Daoy (cell line): Measurements from ENCODE around the gene CFAP97D2. TPM values are rescaled to one million over a fixed set of nuclear protein-coding genes. Genes with fewer than 3 reads are reported as not detected.
"Not testable (repeated sequence)": the region's sequence is repeated elsewhere in the genome, so short reads cannot be mapped to it uniquely, and the experiment has no call there.

ENCODE experiments used
- DNase-seq: peaks from one replicate; pipeline ENCODE4 v3.0.0-alpha.2; 2015; ENCODE audit warnings: low read depth
- total RNA-seq: library from RNA; depleted of rRNA; stranded (reverse); fragments of >200 nt; shearing (Covaris generic); gene quantifications from 2 replicates; pipeline ENCODE4 v1.2.3, GENCODE V29; 2014

The CFAP97D2 gene
- total RNA-seq, 1 experiment from 2014 or later = not detected

- not testable (repeated sequence) for DNase-seq
These were observed 20.0 kb upstream of the CFAP97D2 start for GRCh38 chr13:114158869-114159666.

GRCh38 chr13:114161028-114161556, 18.0 kb upstream of the CFAP97D2 start:
- DNase-seq = no peak

- peak; percentile 54 for DNase-seq
These were observed 17.2 kb upstream of the CFAP97D2 start for GRCh38 chr13:114161644-114162532.

- no peak for DNase-seq
These were observed 16.5 kb upstream of the CFAP97D2 start for GRCh38 chr13:114162533-114162922.

GRCh38 chr13:114164053-114164452, 15.0 kb upstream of the CFAP97D2 start:
- no peak for DNase-seq

- no peak for DNase-seq
These were observed 14.2 kb upstream of the CFAP97D2 start for GRCh38 chr13:114164681-114165429.

GRCh38 chr13:114166381-114167131, 12.5 kb upstream of the CFAP97D2 start:
- no peak for DNase-seq

- DNase-seq = no peak
These were observed 11.6 kb upstream of the CFAP97D2 start for GRCh38 chr13:114167426-114167825.

- DNase-seq = no peak
These were observed 11.2 kb upstream of the CFAP97D2 start for GRCh38 chr13:114167885-114168284.

GRCh38 chr13:114173272-114173671, 5.8 kb upstream of the CFAP97D2 start:
- no peak for DNase-seq

- no peak for DNase-seq
These were observed 5.3 kb upstream of the CFAP97D2 start for GRCh38 chr13:114173745-114174144.

GRCh38 chr13:114174529-114174961, 4.5 kb upstream of the CFAP97D2 start:
- DNase-seq = no peak

GRCh38 chr13:114176359-114176902, 2.6 kb upstream of the CFAP97D2 start:
- not testable (repeated sequence) for DNase-seq

GRCh38 chr13:114177245-114178010, 1.6 kb upstream of the CFAP97D2 start:
- no peak for DNase-seq

- no peak for DNase-seq
These were observed 6.3 kb downstream of the CFAP97D2 start for GRCh38 chr13:114185182-114185971.

- no peak for DNase-seq
These were observed 15.8 kb downstream of the CFAP97D2 start for GRCh38 chr13:114194853-114195252.

GRCh38 chr13:114196629-114197028, 17.6 kb downstream of the CFAP97D2 start:
- no peak for DNase-seq

- DNase-seq = no peak
These were observed 19.5 kb downstream of the CFAP97D2 start for GRCh38 chr13:114198556-114198955.

GRCh38 chr13:114199526-114199925, 20.5 kb downstream of the CFAP97D2 start:
- not testable (repeated sequence) for DNase-seq
